Measurements from ENCODE around the gene IGFBP3. TPM values are rescaled to one million over a fixed set of nuclear protein-coding genes. Genes with fewer than 3 reads are reported as not detected.

Gene IGFBP3
- total and polyA plus RNA-seq, 2 donors from 2014 or later: 50.5 to 193 TPM

GRCh38 chr7:45968856-45969541, 47.9 kb upstream of the IGFBP3 start:
- intact Hi-C loops (cut with DNase I): no loop called here
- DNase-seq (no peak), FAIRE-seq (no peak)
- TF ChIP-seq CTCF (IDR thresholded peaks at IDR 0.05; ENCODE audit: borderline replicate concordance, extremely low read depth, insufficient read depth): no peak
- Histone ChIP-seq H3K4me1 (ENCODE audit: control insufficient read depth in 2 of 3, insufficient read depth in 2 of 3, low read depth in 1 of 3, low read length in 3 of 3) (no peaks in the 10 kb centered on the region), H3K4me3 (ENCODE audit: low read length in 3 of 3) (no peak overlapping the region), H3K9me3 (ENCODE audit: control insufficient read depth in 2 of 3, insufficient read depth in 1 of 3, low read length in 3 of 3) (no peaks in the 10 kb centered on the region), H3K27me3 (ENCODE audit: control insufficient read depth, insufficient read depth, low read length) (no peaks in the 10 kb centered on the region), H3K27ac (ENCODE audit: low read depth in 2 of 2, low read length in 2 of 2) (no peak overlapping the region), H3K36me3 (ENCODE audit: control insufficient read depth in 2 of 3, insufficient read depth in 3 of 3, low read length in 3 of 3) (no peaks in the 10 kb centered on the region), H3K9ac (ENCODE audit: low read length in 3 of 3) (no peak overlapping the region)

- DNase-seq (no peak), FAIRE-seq (no peak)
- H3K4me3 ChIP-seq (ENCODE audit: low read length in 3 of 3): no peak overlapping the region
- no peaks in the 10 kb centered on the region for H3K9me3 ChIP-seq (ENCODE audit: control insufficient read depth in 2 of 3, insufficient read depth in 1 of 3, low read length in 3 of 3)
- no peak overlapping the region for H3K27ac ChIP-seq (ENCODE audit: low read depth in 2 of 2, low read length in 2 of 2)
- no peaks in the 10 kb centered on the region for H3K36me3 ChIP-seq (ENCODE audit: control insufficient read depth in 2 of 3, insufficient read depth in 3 of 3, low read length in 3 of 3)
- no peak overlapping the region for H3K9ac ChIP-seq (ENCODE audit: low read length in 3 of 3)
- no peaks in the 10 kb centered on the region for H3K27me3 ChIP-seq (ENCODE audit: control insufficient read depth, insufficient read depth, low read length)
- intact Hi-C loops (cut with DNase I): no loop called here
- TF ChIP-seq CTCF (IDR thresholded peaks at IDR 0.05; ENCODE audit: borderline replicate concordance, extremely low read depth, insufficient read depth): no peak
- no peaks in the 10 kb centered on the region for H3K4me1 ChIP-seq (ENCODE audit: control insufficient read depth in 2 of 3, insufficient read depth in 2 of 3, low read depth in 1 of 3, low read length in 3 of 3)
Observed at GRCh38 chr7:45968312-45968711, 47.2 kb upstream of the IGFBP3 start.

GRCh38 chr7:45967591-45968157, 46.6 kb upstream of the IGFBP3 start:
- no peak for FAIRE-seq
- H3K4me1 ChIP-seq (ENCODE audit: control insufficient read depth in 2 of 3, insufficient read depth in 2 of 3, low read depth in 1 of 3, low read length in 3 of 3): no peaks in the 10 kb centered on the region

More at GRCh38 chr7:45967591-45968157, 46.6 kb upstream of the IGFBP3 start:
- TF ChIP-seq CTCF (IDR thresholded peaks at IDR 0.05; ENCODE audit: borderline replicate concordance, extremely low read depth, insufficient read depth): no peak
- no peak overlapping the region for H3K9ac ChIP-seq (ENCODE audit: low read length in 3 of 3)
- no peaks in the 10 kb centered on the region for H3K9me3 ChIP-seq (ENCODE audit: control insufficient read depth in 2 of 3, insufficient read depth in 1 of 3, low read length in 3 of 3)
- no peaks in the 10 kb centered on the region for H3K36me3 ChIP-seq (ENCODE audit: control insufficient read depth in 2 of 3, insufficient read depth in 3 of 3, low read length in 3 of 3)
- H3K4me3 ChIP-seq (ENCODE audit: low read length in 3 of 3): no peak overlapping the region
- no peak for DNase-seq
- no peak overlapping the region for H3K27ac ChIP-seq (ENCODE audit: low read depth in 2 of 2, low read length in 2 of 2)
- intact Hi-C loops (cut with DNase I): no loop called here
- H3K27me3 ChIP-seq (ENCODE audit: control insufficient read depth, insufficient read depth, low read length): no peaks in the 10 kb centered on the region
